HG02885 (cell line): ENCODE results near the gene CCSER2.
A peak's percentile ranks its signal among the peaks of the same experiment; 100 is the strongest.
"Not testable (repeated sequence)": the region's sequence is repeated elsewhere in the genome, so short reads cannot be mapped to it uniquely, and the experiment has no call there.

Experiments used
- ATAC-seq: cut with Tn5 transposase; IDR thresholded peaks from one replicate; pipeline ENCODE4 v1.9.1; 2021; ENCODE audit warnings: mild to moderate bottlenecking; ENCODE audit not compliant: unreplicated experiment, poor library complexity

Gene CCSER2

DNA sequence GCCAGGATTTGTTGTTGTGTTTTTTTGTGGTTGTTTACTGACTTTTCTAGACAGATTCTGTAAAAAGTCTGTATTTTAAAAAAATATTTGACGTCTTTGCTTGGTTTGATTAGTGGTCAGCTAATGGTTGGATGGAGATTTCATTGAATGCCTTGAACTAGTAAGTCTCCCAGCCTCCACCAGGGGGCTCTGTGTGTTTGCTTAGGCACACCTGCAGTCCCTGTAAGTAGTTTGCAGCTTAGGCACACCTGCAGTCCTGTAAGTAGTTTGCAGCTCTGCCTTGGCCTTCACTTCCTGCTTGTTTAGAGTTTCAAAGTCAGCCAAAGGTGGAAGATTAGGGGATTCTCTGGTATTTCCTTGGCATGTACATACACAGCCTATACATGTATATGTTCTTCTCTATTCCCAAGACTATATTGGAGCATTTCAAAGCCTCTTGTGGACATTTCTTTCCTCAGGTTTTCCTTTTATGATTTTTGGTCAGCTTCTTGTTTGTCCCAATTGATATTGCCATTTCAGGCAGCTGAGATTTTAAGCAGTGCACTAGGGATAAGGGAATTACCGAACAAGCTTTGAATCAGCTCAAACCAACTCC, 101.6 kb downstream of the CCSER2 start:
- peak; percentile 99 for ATAC-seq

DNA sequence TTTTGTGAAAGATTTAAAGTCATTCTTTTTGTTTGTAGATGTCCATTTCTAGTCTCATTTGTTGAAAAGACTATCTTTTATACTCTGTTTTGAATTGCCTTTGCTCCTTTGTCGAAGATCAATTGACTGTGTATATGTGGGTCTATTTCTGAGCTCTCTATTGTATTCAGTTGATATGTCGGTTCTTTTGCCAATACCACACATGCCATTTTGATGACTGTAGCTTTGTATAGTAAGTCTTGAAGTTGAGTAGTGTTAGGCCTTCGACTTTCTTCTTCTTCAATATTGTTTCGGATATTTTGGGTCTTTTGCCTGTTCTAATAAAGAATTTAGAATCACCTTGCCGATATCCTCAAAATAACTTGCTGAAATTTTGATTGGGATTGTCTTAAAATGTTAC, 104.5 kb downstream of the CCSER2 start:
- ATAC-seq: no peak

DNA sequence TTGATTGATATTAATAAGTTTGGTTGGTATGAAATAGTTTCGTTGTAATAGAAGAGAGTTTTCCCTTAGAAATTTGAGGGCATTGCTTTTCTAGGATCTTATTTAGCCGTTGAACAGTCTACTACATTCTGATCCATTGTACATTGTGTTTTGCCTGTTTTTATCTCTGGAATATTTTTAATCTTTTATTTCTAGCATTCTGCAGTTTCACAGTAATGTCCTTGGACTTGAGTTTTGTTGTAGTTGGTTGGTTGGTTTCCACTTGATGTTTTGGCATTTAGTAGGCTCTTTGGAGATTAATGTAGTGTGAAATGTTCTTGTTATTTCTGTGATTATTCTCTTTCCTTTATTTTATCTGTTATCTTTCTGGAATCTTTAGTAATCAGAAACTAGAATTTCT, 112.4 kb downstream of the CCSER2 start:
- ATAC-seq: no peak

- ATAC-seq: no peak
Measured at GRCh38 chr10:84447701-84448400, 119.5 kb downstream of the CCSER2 start.

- not testable (repeated sequence) for ATAC-seq
Measured at GRCh38 chr10:84449351-84449750, 121.0 kb downstream of the CCSER2 start.

DNA sequence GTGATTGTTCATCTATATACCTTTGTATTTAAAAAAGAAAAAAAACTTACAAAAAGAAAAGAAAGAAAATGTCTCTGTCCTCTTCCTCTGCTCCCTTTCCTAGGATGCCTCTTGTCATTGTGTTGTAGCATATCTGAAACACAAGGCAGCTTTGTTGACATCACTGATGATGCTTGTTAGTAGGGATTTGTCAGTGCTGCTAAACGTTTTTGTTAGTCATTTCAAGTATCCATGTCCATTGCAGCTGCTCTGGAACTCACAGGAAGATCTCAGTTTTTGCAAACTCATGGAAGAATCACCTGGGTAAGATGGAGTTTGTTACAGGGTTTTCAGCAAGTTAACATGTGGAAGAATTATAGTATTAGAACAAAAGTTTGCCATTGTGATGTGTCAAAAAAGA, 123.6 kb downstream of the CCSER2 start:
- ATAC-seq: no peak

- no peak for ATAC-seq
Measured at GRCh38 chr10:84453303-84453702, 124.9 kb downstream of the CCSER2 start.

GRCh38 chr10:84456126-84456525, 127.7 kb downstream of the CCSER2 start:
- ATAC-seq: no peak

DNA sequence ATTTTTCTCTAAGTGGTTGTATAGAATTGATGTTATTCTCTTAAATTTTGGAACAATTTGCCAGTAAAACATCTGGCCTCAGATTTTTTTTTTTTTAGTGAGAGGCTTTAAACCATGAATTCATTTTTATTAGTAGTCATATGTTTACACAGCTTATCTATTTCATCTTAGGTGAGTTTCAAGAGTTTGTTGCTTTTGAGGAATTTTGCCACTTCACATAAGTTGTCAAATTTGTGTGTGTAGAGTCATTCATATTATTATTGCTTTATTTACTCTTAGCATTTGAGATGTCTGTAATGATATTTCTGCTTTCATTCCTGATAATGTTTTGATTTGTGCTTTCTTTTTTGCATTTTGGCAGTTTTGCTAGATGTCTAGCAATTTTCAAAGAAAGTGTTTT, 132.1 kb downstream of the CCSER2 start:
- ATAC-seq: no peak

- ATAC-seq: no peak
Measured at GRCh38 chr10:84469470-84469869, 141.1 kb downstream of the CCSER2 start.

DNA sequence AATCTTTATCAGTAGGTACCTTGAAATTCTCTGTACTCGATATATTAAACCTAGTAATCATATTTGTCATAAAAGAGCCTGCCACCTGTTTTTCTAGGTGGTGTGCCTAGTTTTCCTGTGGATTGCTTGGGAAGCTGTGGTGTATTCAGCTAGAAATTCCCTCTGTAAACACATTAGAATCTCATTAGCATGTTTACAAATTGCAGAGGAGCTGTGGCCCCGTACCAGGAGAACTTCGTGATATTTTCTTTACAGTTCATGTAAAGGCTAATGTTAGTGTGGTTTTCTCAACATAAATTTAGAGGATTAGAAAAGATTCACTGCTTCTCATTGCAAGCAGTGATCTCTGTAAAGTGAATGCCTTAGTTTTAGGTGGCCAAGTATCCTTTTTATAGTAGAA, 144.7 kb downstream of the CCSER2 start:
- no peak for ATAC-seq

- no peak for ATAC-seq
Measured at GRCh38 chr10:84477398-84478128, 149.2 kb downstream of the CCSER2 start.

- no peak for ATAC-seq
Measured at GRCh38 chr10:84478151-84478550, 149.8 kb downstream of the CCSER2 start.

GRCh38 chr10:84478679-84479078, 150.3 kb downstream of the CCSER2 start:
- no peak for ATAC-seq

GRCh38 chr10:84484541-84484940, 156.2 kb downstream of the CCSER2 start:
- no peak for ATAC-seq

DNA sequence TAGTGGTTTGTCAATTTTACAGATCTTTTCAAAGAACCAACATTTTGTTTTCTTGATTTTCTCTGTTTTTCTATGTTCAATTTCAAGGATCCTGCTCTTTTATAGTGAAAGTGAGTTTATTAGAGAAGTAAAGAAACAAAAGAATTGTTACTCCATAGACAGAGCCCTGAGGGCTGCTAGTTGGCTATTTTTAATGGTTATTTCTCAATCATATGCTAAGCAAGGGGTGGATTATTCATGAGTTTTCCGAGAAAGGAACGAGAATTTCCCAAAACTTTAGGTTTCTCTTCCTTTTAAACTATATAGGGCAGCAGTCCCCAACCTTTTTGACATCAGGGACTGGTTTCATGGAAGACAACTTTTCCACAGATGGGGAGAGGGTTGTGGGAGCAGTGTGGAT, 165.0 kb downstream of the CCSER2 start:
- no peak for ATAC-seq

DNA sequence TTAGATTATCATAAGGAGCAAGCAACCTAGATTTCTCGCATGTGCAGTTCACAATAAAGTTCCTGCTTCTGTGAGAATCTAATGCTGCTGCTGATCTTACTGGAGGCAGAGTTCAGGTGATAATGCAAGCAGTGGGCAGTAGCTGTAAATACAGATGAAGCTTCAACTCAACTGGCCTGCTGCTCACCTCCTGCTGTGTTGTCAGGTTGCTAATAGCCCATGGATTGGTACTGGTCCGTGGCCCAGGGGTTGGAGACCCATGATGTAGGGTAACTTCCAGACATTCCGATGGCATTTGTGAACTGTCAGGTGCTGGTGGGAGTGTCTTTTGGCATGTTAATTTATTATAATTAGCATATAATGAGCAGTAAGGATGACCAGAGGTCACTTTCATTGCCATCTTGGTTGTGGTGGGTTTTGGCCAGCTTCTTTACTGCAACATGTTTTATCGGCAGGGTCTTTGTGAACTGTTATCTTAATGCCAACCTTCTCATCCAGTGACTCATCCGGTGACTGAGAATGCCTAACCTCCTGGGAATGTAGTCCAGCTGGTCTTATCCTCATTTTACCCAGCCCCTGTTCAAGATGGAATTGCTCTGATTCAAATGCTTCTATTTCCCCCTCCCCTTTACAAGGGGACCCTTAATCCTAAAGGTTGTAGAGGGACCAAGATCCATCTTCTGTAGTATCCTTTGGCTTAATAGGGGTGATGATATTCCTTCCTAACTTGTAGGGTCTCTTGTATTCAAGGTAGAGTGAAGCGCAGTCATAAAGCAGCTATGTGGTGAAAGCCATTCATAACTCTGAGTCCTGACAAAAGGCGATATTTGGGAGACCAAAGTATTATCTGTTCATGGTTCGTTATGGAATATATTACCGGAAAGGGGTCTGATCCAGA, 165.8 kb downstream of the CCSER2 start:
- ATAC-seq: no peak

GRCh38 chr10:84494849-84495180, 166.4 kb downstream of the CCSER2 start:
- no peak for ATAC-seq

DNA sequence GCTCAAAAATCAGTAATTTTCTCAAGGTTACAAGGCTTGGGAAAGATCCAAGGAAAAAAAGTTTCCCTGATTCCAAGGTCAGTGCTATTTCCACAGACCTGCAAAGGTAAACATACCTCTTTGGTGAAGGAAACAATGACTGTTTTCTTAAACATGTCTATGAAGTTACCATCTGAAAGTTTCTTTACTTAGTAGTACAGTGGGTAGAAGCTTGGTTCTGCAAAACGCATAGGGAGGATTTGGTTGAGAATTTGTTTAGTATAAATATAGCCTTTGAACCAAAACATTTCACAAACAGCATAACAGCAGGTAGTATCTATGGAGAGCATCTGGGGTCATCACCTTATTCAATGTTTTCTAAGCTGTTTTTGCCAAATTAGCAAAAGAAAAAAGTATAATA, 169.6 kb downstream of the CCSER2 start:
- ATAC-seq: peak; percentile 45

GRCh38 chr10:84499039-84499438, 170.7 kb downstream of the CCSER2 start:
- not testable (repeated sequence) for ATAC-seq

DNA sequence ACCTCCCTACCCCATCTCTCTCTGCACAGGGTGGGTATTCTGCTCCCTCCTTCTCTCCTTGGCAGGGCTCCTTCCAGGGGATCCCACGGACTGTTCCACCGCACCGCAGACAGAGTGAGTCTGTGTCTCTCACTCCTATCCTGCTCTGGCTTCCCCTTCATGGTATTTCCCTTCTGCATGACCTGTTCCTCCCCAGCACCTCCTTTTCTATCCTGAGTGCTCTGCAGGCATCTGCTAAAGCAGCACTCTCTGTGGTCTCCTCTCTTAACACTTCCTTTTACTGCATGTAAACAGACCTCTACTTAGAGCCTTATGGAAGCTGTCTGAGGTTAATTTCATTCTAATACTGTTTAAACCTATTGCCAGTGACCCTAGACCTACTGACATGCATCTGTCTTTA, 171.5 kb downstream of the CCSER2 start:
- no peak for ATAC-seq
